Astrocyte (in vitro differentiated cells and primary cell): ENCODE data around the gene NLE1. TPM values are rescaled to one million over a fixed set of nuclear protein-coding genes. Genes with fewer than 3 reads are reported as not detected.
"Not testable (repeated sequence)": the region's sequence is repeated elsewhere in the genome, so short reads cannot be mapped to it uniquely, and the experiment has no call there.

Experiments used
- DNase-seq: peaks from one replicate; pipeline ENCODE4 v3.0.0-alpha.2; 2010; ENCODE audit warnings: low read depth
- FAIRE-seq: peaks from 2 replicates; lab custom pipeline; 2011; peaks lifted over from hg19 to GRCh38; lab: Jason Lieb, UNC
- H2AFZ ChIP-seq: 2 replicates; pipeline ENCODE4 v1.6.0; 2012; ENCODE audit warnings: low read depth, low read length, inconsistent platforms
- H3K27ac ChIP-seq: 2 replicates; pipeline ENCODE4 v1.5.1; 2011; ENCODE audit warnings: low read depth, low read length, inconsistent platforms
- H3K27me3 ChIP-seq: 2 replicates; pipeline ENCODE4 v1.6.0; 2011; ENCODE audit warnings: low read length, inconsistent platforms; ENCODE audit not compliant: insufficient read depth
- H3K36me3 ChIP-seq: 2 replicates; pipeline ENCODE4 v1.5.1; 2011; ENCODE audit warnings: low read length, inconsistent platforms; ENCODE audit not compliant: insufficient read depth
- H3K4me1 ChIP-seq: 2 replicates; pipeline ENCODE4 v1.5.1; 2011; ENCODE audit warnings: low read length, inconsistent platforms; ENCODE audit not compliant: insufficient read depth
- H3K4me2 ChIP-seq: 2 replicates; pipeline ENCODE4 v1.6.0; 2012; ENCODE audit warnings: low read length, inconsistent platforms
- H3K4me3 ChIP-seq: 2 replicates; pipeline ENCODE4 v1.5.1; 2011; ENCODE audit warnings: low read depth, mild to moderate bottlenecking, low read length, inconsistent platforms; ENCODE audit not compliant: insufficient read depth
- H3K79me2 ChIP-seq: 2 replicates; pipeline ENCODE4 v1.6.0; 2012; ENCODE audit warnings: mild to moderate bottlenecking, low read length, inconsistent platforms; ENCODE audit not compliant: insufficient read depth
- H3K9ac ChIP-seq: 2 replicates; pipeline ENCODE4 v1.6.0; 2012; ENCODE audit warnings: mild to moderate bottlenecking, low read length, inconsistent platforms
- H3K9me3 ChIP-seq: 2 replicates; pipeline ENCODE4 v1.5.1; 2012; ENCODE audit warnings: low read depth, mild to moderate bottlenecking, low read length, inconsistent platforms; ENCODE audit not compliant: insufficient read depth
- H4K20me1 ChIP-seq: 2 replicates; pipeline ENCODE4 v1.6.0; 2012; ENCODE audit warnings: low read length, inconsistent platforms; ENCODE audit not compliant: insufficient read depth
- H3K27ac Mint-ChIP-seq: one replicate; pipeline ENCODE4 v1.8.0; 2021; ENCODE audit warnings: mild to moderate bottlenecking, mixed read lengths; ENCODE audit not compliant: unreplicated experiment
- H3K27me3 Mint-ChIP-seq: one replicate; pipeline ENCODE4 v1.8.0; 2021; ENCODE audit warnings: low read depth, mixed read lengths; ENCODE audit not compliant: unreplicated experiment
- H3K36me3 Mint-ChIP-seq: one replicate; pipeline ENCODE4 v1.8.0; 2021; ENCODE audit warnings: low read depth, mixed read lengths; ENCODE audit not compliant: unreplicated experiment
- H3K4me1 Mint-ChIP-seq: one replicate; pipeline ENCODE4 v1.8.0; 2021; ENCODE audit warnings: low read depth, mixed read lengths; ENCODE audit not compliant: unreplicated experiment
- H3K4me3 Mint-ChIP-seq: one replicate; pipeline ENCODE4 v1.8.0; 2021; ENCODE audit warnings: mild to moderate bottlenecking, moderate library complexity, mixed read lengths; ENCODE audit not compliant: unreplicated experiment
- H3K9me3 Mint-ChIP-seq: one replicate; pipeline ENCODE4 v1.8.0; 2021; ENCODE audit warnings: mild to moderate bottlenecking, mixed read lengths; ENCODE audit not compliant: unreplicated experiment
- EZH2 ChIP-seq: IDR thresholded peaks from 2 replicates; pipeline ENCODE4 v1.6.1; 2012; ENCODE audit warnings: mild to moderate bottlenecking, low read length, inconsistent platforms; ENCODE audit not compliant: insufficient read depth
- total RNA-seq: library from RNA; stranded (reverse); gene quantifications from 2 replicates; pipeline ENCODE4 v1.2.1, GENCODE V29; 2021
- TF ChIP-seq, protein P1 (sequence below): IDR thresholded peaks from 2 replicates; pipeline ENCODE4 v1.5.1; 2011; ENCODE audit warnings: low read depth, mild to moderate bottlenecking, inconsistent platforms, low read length, moderate library complexity; ENCODE audit not compliant: insufficient read depth

Gene NLE1
- total RNA-seq, 1 donor from 2014 or later = 19.8 TPM

DNA sequence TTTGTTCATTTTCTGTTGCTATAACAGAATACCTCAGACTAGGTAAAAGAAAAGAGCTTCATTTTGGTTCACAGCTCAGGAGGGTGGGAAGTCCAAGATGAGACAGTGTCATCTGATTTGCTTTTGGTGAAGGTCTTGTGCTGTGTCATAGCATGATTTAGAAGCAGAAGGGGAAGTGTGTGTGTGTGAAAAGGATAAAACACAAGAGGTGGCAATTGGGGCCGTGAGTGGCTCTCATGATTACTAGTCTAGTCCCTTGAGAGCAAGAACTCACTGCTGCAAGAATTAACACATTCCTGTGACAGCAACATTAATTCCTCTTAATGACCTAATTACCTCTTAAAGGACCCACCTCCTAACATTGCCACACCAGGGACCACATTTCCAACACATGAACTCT lies 43.7 kb upstream of the NLE1 start:
- Histone ChIP-seq H3K79me2 (no peaks in the 10 kb centered on the region), H3K4me3 (no peak overlapping the region), H3K27me3 (peaks cover under 1% of the 10 kb centered on the region), H3K4me1 (no peaks in the 10 kb centered on the region), H3K27ac (no peak overlapping the region), H3K36me3 (no peaks in the 10 kb centered on the region), H3K4me2 (no peak overlapping the region), H3K9me3 (no peaks in the 10 kb centered on the region), H2AFZ (no peak overlapping the region), H3K9ac (no peak overlapping the region), H4K20me1 (no peaks in the 10 kb centered on the region)
- DNase-seq = no peak
- no peak overlapping the region for H3K27ac Mint-ChIP-seq
- no peaks in the 10 kb centered on the region for H3K36me3 Mint-ChIP-seq
- H3K9me3 Mint-ChIP-seq = no peaks in the 10 kb centered on the region
- TF ChIP-seq, protein P1, sequence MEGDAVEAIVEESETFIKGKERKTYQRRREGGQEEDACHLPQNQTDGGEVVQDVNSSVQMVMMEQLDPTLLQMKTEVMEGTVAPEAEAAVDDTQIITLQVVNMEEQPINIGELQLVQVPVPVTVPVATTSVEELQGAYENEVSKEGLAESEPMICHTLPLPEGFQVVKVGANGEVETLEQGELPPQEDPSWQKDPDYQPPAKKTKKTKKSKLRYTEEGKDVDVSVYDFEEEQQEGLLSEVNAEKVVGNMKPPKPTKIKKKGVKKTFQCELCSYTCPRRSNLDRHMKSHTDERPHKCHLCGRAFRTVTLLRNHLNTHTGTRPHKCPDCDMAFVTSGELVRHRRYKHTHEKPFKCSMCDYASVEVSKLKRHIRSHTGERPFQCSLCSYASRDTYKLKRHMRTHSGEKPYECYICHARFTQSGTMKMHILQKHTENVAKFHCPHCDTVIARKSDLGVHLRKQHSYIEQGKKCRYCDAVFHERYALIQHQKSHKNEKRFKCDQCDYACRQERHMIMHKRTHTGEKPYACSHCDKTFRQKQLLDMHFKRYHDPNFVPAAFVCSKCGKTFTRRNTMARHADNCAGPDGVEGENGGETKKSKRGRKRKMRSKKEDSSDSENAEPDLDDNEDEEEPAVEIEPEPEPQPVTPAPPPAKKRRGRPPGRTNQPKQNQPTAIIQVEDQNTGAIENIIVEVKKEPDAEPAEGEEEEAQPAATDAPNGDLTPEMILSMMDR = no peak
- no peak for TF ChIP-seq EZH2
- peaks cover 2% of the 10 kb centered on the region for H3K4me1 Mint-ChIP-seq
- no peak for FAIRE-seq
- H3K27me3 Mint-ChIP-seq = peaks cover 28% of the 10 kb centered on the region
- no peak overlapping the region for H3K4me3 Mint-ChIP-seq

DNA sequence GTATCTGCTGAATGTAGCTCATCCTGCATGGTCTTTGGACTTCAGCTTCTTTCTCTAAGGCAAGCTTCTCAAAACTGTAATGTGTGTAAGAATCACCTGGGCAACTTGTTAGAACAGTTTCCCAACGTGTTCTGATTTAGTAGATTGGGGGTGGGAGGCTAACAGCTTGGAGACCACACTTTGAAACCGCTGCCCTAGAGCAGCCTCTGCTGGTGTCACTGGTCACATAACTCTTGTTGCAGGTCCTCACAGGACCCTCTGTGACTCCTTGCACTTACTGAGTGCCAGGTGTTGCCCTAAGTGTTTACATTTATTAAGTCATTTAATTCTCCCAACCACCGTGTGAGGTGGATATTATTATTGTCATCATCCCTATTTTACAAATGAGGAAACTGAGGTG lies 42.2 kb upstream of the NLE1 start:
- Histone ChIP-seq H3K9ac (no peak overlapping the region), H3K36me3 (no peaks in the 10 kb centered on the region), H4K20me1 (no peaks in the 10 kb centered on the region), H3K4me1 (no peaks in the 10 kb centered on the region), H3K9me3 (no peaks in the 10 kb centered on the region), H3K4me2 (no peak overlapping the region), H3K4me3 (no peak overlapping the region), H3K79me2 (no peaks in the 10 kb centered on the region), H3K27me3 (no peaks in the 10 kb centered on the region), H3K27ac (no peak overlapping the region), H2AFZ (no peak overlapping the region)
- FAIRE-seq = no peak
- Mint-ChIP-seq H3K4me3 (no peak overlapping the region), H3K27ac (no peak overlapping the region), H3K9me3 (peaks cover 2% of the 10 kb centered on the region), H3K36me3 (no peaks in the 10 kb centered on the region), H3K27me3 (peaks cover 31% of the 10 kb centered on the region), H3K4me1 (no peaks in the 10 kb centered on the region)
- DNase-seq = no peak
- no peak for TF ChIP-seq EZH2
- TF ChIP-seq, protein P1 = no peak

DNA sequence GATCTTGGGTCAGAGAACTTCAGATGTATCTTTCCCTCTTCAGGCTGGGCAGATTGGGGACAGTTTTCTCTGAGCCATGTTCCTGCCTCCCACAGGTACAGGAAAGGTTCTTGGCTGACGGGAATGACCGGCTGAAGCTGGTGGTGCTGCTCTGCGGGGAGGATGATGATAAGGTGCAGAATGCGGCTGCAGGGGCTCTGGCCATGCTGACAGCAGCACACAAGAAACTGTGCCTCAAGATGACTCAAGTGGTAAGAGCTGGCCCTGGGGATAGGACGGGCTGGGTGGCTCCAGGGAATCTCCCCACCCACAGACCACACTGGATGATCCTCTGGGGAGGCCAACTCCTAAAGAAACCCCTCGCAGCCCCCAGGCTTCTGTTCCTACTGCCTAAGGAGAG lies 41.2 kb upstream of the NLE1 start:
- H3K27ac Mint-ChIP-seq = no peak overlapping the region
- H3K36me3 Mint-ChIP-seq = no peaks in the 10 kb centered on the region
- peaks cover 31% of the 10 kb centered on the region for H3K27me3 Mint-ChIP-seq
- H3K4me1 ChIP-seq = no peaks in the 10 kb centered on the region
- FAIRE-seq = no peak
- no peak for DNase-seq
- H3K27me3 ChIP-seq = no peaks in the 10 kb centered on the region
- no peak overlapping the region for H3K9ac ChIP-seq
- no peak overlapping the region for H3K4me3 Mint-ChIP-seq
- peaks cover 3% of the 10 kb centered on the region for H3K9me3 Mint-ChIP-seq
- no peaks in the 10 kb centered on the region for H3K36me3 ChIP-seq
- no peaks in the 10 kb centered on the region for H4K20me1 ChIP-seq
- no peak overlapping the region for H3K4me2 ChIP-seq
- no peaks in the 10 kb centered on the region for H3K4me1 Mint-ChIP-seq
- H3K79me2 ChIP-seq = no peaks in the 10 kb centered on the region
- no peak overlapping the region for H2AFZ ChIP-seq
- no peak overlapping the region for H3K4me3 ChIP-seq
- H3K9me3 ChIP-seq = no peaks in the 10 kb centered on the region
- no peak overlapping the region for H3K27ac ChIP-seq
- TF ChIP-seq EZH2 = no peak
- TF ChIP-seq, protein P1 = no peak

DNA sequence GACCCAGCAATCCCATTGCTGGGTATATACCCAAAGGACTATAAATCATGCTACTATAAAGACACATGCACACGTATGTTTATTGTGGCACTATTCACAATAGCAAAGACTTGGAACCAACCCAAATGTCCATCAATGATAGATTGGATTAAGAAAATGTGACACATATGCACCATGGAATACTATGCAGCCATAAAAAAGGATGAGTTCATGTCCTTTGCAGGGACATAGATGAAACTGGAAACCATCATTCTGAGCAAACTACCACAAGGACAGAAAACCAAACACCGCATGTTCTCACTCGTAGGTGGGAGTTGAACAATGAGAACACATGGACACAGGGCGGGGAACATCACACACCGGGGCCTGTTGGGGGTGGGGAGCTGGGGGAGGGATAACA lies 37.3 kb upstream of the NLE1 start:
- not testable (repeated sequence) for H4K20me1 ChIP-seq, H3K9me3 Mint-ChIP-seq, H3K27me3 ChIP-seq, H3K4me2 ChIP-seq, H2AFZ ChIP-seq, H3K79me2 ChIP-seq, H3K36me3 Mint-ChIP-seq, H3K4me3 ChIP-seq, FAIRE-seq, H3K36me3 ChIP-seq, H3K9me3 ChIP-seq, H3K9ac ChIP-seq, H3K27ac ChIP-seq, DNase-seq, H3K27ac Mint-ChIP-seq, H3K4me1 ChIP-seq, H3K4me1 Mint-ChIP-seq, H3K4me3 Mint-ChIP-seq
- H3K27me3 Mint-ChIP-seq = peaks cover 37% of the 10 kb centered on the region
